Gastrocnemius medialis (tissue), 4 donors: ENCODE measurements around the gene MAP2K6. TPM values are rescaled to one million over a fixed set of nuclear protein-coding genes. Genes with fewer than 3 reads are reported as not detected.

Source experiments
- ATAC-seq, 2 donors: fragments of 150-250 bp; one replicate each; pipeline ENCODE4 v1.9.1; 2016
- DNase-seq, 2 donors: peaks; one replicate each; pipeline ENCODE4 v3.0.0-alpha.2; 2019
- H3K27ac ChIP-seq, 4 donors: fragments of 200-600 bp; sonication (generic); 1 replicate in 1 of 4; 2 replicates in 3 of 4; pipeline ENCODE4 v1.5.1; 2016 to 2018; ENCODE audit warnings: mild to moderate bottlenecking in 2 of 4, moderate library complexity in 1 of 4
- H3K27me3 ChIP-seq, 3 donors: fragments of 200-600 bp; sonication (generic) in 2 of 3; 1 replicate in 1 of 3; 2 replicates in 2 of 3; pipeline versions ENCODE4 v1.5.1 to v1.6.0; 2016 to 2019; ENCODE audit warnings: mild to moderate bottlenecking in 1 of 3, moderate library complexity in 1 of 3
- H3K36me3 ChIP-seq, 2 donors: fragments of 200-600 bp; sonication (generic) in 1 of 2; one replicate each; pipeline ENCODE4 v1.5.1; 2017 to 2018
- H3K4me1 ChIP-seq, 2 donors: fragments of 200-600 bp; sonication (generic) in 1 of 2; one replicate each; pipeline ENCODE4 v1.5.1; 2016 to 2017; ENCODE audit warnings: mild to moderate bottlenecking in 2 of 2
- H3K4me3 ChIP-seq, 4 donors: fragments of 200-600 bp; sonication (generic) in 3 of 4; 1 replicate in 1 of 4; 2 replicates in 3 of 4; pipeline ENCODE4 v1.5.1; 2016 to 2019; ENCODE audit warnings: mild to moderate bottlenecking in 2 of 4
- H3K9me3 ChIP-seq, 3 donors: fragments of 200-600 bp; sonication (generic) in 2 of 3; 1 replicate in 1 of 3; 2 replicates in 2 of 3; pipeline ENCODE4 v1.5.1; 2016 to 2019
- POLR2A ChIP-seq, 2 donors: fragments of 450-650 bp; IDR thresholded peaks; one replicate each; pipeline ENCODE4 v1.6.1; 2017; ENCODE audit warnings: antibody characterized with exemption in 2 of 2, mild to moderate bottlenecking in 2 of 2, moderate library complexity in 2 of 2
- in situ Hi-C, 4 donors: fragments of 200-750 bp; cut with MboI; loops; one replicate each; pipeline versions ENCODE4 v1.15.0 to v1.8.0; 2017; ENCODE audit warnings: low sequenced_read_pairs in 4 of 4
- intact Hi-C: fragments of 100-400 bp; cut with DNase I; formaldehyde crosslinking; loops from one replicate; pipeline ENCODE4 v1.15.1; 2023; ENCODE audit warnings: low total_unique reads
- total RNA-seq, 4 donors: library from RNA; depleted of rRNA; stranded (reverse); fragments of >200 nt; gene quantifications; one replicate each; pipeline versions ENCODE4 v1.1.0 to v1.2.3, GENCODE V29; 2016
- TF ChIP-seq, protein P1 (sequence below), 5 experiments: fragments of 450-650 bp in 3 of 5; fragments of 200-600 bp in 2 of 5; sonication (generic) in 2 of 5; IDR thresholded peaks in 4 of 5; conservative IDR thresholded peaks in 1 of 5; 1 replicate in 4 of 5; 2 replicates in 1 of 5; pipeline ENCODE4 v1.5.1; 2016 to 2019; ENCODE audit warnings: antibody characterized with exemption in 5 of 5, mild to moderate bottlenecking in 3 of 5, moderate library complexity in 3 of 5

The MAP2K6 gene
- total RNA-seq, 4 donors from 2014 or later: 35.1 to 351 (median 223) TPM

DNA sequence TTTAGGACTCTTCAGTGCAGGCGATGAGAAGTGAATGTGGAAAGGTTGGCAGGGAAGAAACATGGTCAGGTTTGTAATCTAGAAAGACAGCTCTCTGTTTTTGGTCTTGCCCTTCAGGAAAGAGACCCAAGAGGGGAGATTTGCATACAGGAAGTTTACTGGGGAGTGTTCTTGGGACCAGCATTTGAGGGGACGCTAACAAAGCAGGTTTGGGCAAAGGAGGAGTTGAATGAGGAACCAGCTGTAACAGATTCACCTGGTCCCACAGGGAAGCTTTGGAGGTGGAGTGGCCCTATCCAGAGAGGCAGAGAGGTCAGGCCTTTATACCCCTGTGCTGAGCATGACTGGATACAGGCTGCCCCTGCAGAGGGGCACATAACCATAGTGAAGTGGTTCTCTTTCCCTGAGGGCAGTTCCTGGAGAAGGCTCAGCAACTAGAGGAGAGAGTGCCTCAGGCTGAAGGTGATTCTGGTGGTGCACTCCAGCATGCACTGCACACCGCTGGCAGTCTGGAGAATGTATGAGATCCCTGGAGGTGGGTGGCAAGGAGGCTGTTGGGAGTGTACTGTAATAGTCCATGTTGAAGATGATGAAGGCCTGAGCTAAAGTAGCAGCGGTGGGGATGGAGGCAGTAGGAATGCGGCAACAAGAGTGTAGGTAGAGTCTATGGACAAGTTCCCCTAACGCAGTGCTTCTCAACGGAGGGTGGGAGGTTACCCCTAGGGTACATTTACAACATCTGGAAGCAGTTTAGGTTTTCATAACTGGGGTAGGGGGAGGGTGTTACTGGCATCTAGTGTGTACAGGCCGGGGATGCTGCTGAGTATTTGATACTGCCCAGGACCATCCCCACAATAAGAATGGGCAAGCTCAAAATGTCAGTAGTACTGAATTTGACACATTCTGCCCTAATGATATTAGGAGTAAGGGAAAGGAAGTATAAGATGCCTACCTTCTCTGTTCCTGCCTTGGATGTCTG, 37.2 kb downstream of the MAP2K6 start:
- ATAC-seq (no peak), DNase-seq (no peak)
- H3K27me3 ChIP-seq: no peaks in the 10 kb centered on the region
- H3K27ac ChIP-seq: peak overlapping the region; percentile 77 to 97 (median 86)
- no peaks in the 10 kb centered on the region for H3K36me3 ChIP-seq
- no peaks in the 10 kb centered on the region for H3K9me3 ChIP-seq
- in situ Hi-C loops (no loop called here), intact Hi-C loops (loop anchor here (5.0 kb wide), 1 partner anchor 36 kb away; no protein-coding TSS in a partner anchor)
- TF ChIP-seq, protein P1, sequence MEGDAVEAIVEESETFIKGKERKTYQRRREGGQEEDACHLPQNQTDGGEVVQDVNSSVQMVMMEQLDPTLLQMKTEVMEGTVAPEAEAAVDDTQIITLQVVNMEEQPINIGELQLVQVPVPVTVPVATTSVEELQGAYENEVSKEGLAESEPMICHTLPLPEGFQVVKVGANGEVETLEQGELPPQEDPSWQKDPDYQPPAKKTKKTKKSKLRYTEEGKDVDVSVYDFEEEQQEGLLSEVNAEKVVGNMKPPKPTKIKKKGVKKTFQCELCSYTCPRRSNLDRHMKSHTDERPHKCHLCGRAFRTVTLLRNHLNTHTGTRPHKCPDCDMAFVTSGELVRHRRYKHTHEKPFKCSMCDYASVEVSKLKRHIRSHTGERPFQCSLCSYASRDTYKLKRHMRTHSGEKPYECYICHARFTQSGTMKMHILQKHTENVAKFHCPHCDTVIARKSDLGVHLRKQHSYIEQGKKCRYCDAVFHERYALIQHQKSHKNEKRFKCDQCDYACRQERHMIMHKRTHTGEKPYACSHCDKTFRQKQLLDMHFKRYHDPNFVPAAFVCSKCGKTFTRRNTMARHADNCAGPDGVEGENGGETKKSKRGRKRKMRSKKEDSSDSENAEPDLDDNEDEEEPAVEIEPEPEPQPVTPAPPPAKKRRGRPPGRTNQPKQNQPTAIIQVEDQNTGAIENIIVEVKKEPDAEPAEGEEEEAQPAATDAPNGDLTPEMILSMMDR (IDR thresholded peaks at IDR 0.05 in 4 of 5, conservative IDR thresholded peaks at IDR 0.05 in 1 of 5): no peak
- no peak for TF ChIP-seq POLR2A (IDR thresholded peaks at IDR 0.05)
- no peak overlapping the region for H3K4me3 ChIP-seq
- H3K4me1 ChIP-seq: peaks cover 45 to 54% of the 10 kb centered on the region in 2 donors

DNA sequence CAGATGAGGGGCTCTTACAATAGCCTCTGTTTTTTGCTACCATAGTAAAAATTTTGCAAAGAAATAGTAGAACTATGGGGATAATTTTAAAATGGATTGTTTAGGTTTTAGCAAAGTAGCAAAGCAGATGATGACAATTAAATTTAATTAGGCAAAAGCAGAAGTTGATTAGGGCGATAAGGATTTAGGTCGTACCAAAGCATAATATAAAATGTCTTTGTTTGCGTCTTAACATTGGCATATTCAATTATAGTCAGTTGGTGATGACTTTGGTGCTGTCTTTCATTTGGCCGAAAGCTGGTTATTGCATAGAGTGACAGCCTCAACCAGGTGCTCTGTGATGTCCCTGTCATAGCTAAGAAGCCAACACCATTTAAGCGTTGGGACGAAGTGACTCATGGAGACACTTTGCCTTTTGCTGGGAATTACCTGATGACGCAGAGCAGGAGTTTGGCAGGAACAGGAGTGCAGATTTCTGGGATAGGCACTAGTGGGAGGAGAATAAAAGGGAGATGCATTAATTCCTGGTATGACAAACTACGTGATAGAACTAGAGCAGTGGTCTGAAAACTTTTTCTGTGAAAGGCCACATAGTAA, 38.3 kb downstream of the MAP2K6 start:
- Histone ChIP-seq H3K36me3 (no peaks in the 10 kb centered on the region), H3K4me1 (peaks cover 41 to 52% of the 10 kb centered on the region in 2 donors), H3K27me3 (no peaks in the 10 kb centered on the region), H3K27ac (peak overlapping the region; percentile 77 to 97 (median 86)), H3K4me3 (no peak overlapping the region), H3K9me3 (no peaks in the 10 kb centered on the region)
- in situ Hi-C loops (no loop called here), intact Hi-C loops (loop anchor here (1.0 to 5.0 kb wide), 2 partner anchors 9 to 35 kb away; no protein-coding TSS in a partner anchor)
- DNase-seq (peak; percentile 74 to 84), ATAC-seq (peak; percentile 93 to 95)
- TF ChIP-seq POLR2A (IDR thresholded peaks at IDR 0.05): peak; percentile 49 to 64
- TF ChIP-seq, protein P1 (IDR thresholded peaks at IDR 0.05 in 4 of 5, conservative IDR thresholded peaks at IDR 0.05 in 1 of 5): no peak

DNA sequence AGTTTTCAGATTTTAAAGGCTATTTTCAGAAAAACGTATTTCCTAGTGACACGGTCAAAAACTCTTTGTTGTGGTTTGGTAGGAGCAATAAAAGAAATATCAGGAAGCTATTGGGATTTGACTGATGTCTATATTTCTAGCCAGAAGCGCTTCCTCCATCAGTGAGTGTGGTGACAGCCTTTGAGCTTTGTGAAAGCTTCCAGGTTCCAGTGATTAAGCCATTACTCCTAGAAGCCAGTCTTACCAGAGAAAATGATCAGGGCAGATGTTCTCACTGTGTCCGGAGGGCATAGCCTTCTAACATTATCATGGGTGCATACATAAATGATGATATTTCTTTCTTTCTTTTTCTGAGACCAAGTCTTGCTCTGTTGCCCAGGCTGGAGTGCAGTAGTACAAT, 39.6 kb downstream of the MAP2K6 start:
- Histone ChIP-seq H3K9me3 (no peaks in the 10 kb centered on the region), H3K36me3 (no peaks in the 10 kb centered on the region), H3K4me1 (peaks cover 35 to 42% of the 10 kb centered on the region in 2 donors), H3K27me3 (no peaks in the 10 kb centered on the region), H3K4me3 (no peak overlapping the region), H3K27ac (peak overlapping the region; percentile 77 to 97 (median 86))
- intact Hi-C loops (loop anchor here (5.0 kb wide), 1 partner anchor 33 kb away; no protein-coding TSS in a partner anchor), in situ Hi-C loops (no loop called here)
- DNase-seq: no peak
- TF ChIP-seq, protein P1 (IDR thresholded peaks at IDR 0.05 in 4 of 5, conservative IDR thresholded peaks at IDR 0.05 in 1 of 5): no peak
- TF ChIP-seq POLR2A (IDR thresholded peaks at IDR 0.05): no peak
- no peak for ATAC-seq

DNA sequence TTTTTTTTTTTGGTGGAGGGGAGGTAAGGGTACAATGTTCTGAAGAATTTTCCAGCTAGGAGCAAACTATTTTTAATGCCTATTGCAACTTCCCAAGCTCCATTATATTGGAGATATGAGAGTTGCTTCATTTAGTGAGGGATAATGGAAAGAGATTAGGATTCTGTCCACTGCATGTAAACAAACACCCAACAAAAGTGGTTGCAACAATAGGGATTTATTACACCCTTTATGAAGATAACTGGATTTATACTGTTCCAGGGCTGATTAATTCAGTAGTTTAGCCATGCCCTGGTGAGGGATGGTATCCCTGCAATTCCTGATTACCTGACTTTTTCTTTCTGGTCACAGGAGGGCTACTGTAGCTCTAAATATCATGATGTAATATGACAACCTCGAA, 40.5 kb downstream of the MAP2K6 start:
- peak overlapping the region; percentile 77 to 97 (median 86) for H3K27ac ChIP-seq
- TF ChIP-seq, protein P1 (IDR thresholded peaks at IDR 0.05 in 4 of 5, conservative IDR thresholded peaks at IDR 0.05 in 1 of 5): no peak
- TF ChIP-seq POLR2A (IDR thresholded peaks at IDR 0.05): no peak
- no peak overlapping the region for H3K4me3 ChIP-seq
- DNase-seq (no peak), ATAC-seq (no peak)
- no peaks in the 10 kb centered on the region for H3K36me3 ChIP-seq
- peaks cover 37 to 45% of the 10 kb centered on the region in 2 donors for H3K4me1 ChIP-seq
- no peaks in the 10 kb centered on the region for H3K9me3 ChIP-seq
- in situ Hi-C loops (no loop called here), intact Hi-C loops (no loop called here)
- no peaks in the 10 kb centered on the region for H3K27me3 ChIP-seq
